GM21367 (cell line): ENCODE results near the gene HHIPL1.
A peak's percentile ranks its signal among the peaks of the same experiment; 100 is the strongest.

Experiments used
- ATAC-seq: cut with Tn5 transposase; IDR thresholded peaks from one replicate; pipeline ENCODE4 v1.9.1; 2021; ENCODE audit not compliant: unreplicated experiment

The HHIPL1 gene

DNA sequence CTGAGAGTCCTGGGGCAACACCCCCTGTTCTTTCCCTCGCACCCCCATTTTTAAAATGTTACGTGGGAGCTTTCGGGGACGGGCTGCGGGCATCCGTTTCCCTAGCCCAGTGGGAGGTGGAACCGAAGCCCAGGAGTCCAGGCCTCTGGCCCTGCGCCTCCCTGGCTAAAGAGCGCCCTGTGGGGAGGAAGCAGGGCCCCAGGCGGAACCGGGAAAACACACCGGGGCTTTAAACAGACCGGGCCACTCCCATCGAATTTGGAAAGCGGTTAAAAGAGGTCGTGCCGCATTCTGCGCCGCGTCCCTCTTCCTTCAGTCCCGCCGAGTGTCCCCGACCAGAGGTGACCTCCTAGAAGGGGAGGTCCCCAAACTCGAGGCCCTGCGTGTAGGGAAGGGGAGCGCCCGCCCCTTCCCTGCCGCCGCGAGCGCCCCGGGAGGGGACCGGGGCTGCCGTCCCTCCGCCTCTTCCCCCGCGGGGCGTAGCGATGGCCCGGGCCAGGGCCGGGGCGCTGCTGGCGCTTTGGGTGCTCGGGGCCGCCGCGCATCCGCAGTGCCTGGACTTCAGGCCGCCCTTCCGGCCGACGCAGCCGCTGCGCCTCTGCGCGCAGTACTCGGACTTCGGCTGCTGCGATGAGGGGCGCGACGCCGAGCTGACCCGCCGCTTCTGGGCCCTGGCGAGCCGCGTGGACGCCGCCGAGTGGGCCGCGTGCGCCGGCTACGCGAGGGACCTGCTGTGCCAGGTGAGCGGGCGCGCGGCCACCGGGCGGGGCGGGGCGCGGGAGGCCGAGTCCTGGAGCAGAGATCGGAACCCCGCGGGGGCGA, at the start of gene HHIPL1:
Gene HHIPL1 (plus strand): TSS at position 407 of the 822 bp plus-strand sequence. CDS start 79 bp downstream, at position 486.
- no peak for ATAC-seq

DNA sequence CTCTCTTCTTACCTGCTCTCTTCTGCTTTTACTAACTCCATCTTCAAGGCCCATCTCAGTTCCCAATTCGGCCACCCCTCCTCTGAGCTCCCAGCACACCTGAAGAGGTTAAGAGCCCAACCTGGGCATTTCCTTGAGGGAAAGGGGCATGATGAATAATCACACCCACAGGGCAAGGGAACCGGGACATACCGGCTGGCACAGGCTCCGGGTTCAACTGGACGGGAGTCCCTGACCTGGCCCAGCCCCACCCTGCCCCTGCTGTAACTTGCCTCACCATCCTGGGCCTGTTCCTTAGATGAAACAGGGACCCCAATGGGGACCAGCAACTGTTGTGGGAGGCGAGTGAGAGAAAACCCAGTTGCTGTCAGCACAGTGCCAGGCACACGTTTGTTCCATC, 49.4 kb upstream of the HHIPL1 start:
- ATAC-seq, result no peak

DNA sequence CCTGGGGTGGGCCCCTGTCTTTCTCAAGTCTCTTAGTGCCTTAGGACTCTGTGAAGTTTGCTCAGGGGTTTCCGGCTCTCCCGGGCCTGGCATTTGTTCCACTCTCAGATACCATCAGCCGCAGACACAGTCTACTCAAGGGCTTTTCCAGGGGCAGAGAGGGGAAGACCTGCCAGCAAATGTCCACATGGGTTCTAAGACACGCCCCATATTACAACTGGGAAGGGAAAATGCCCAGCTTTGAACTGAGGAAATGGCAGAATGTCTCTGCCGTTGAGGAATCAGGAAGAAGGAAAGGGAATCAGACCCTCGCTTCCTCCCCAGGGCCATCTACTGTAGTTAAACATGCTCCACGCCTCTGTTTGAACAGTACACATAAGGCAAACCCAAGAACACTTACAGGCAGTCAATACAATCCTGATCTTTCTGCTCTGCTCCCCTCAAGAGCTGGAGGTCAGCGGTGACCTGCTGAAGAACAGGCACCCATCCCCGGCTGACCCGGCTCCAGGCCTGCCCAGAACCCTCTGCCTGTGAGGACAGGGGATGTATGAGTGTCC, 48.8 kb upstream of the HHIPL1 start:
- no peak for ATAC-seq

DNA sequence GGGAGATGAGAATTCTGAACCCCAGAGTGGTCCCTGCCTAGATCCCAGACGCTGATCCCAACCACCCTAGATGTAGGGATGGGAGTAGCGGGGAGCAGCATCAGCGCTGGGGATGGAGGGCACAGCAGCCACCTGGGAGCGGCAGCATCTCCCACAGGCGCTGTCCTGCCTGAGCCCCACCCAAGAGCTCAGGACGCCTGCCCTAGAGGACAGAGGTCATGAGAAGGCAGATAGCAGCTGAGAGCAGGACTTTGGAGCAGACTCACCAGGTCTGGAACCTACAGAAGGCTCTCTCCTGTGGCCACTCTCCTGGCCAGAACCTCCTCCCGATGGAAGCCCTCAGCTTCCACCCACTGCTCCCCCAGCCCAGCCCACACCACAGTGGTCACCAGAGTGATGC, 48.2 kb upstream of the HHIPL1 start:
- ATAC-seq, result no peak

DNA sequence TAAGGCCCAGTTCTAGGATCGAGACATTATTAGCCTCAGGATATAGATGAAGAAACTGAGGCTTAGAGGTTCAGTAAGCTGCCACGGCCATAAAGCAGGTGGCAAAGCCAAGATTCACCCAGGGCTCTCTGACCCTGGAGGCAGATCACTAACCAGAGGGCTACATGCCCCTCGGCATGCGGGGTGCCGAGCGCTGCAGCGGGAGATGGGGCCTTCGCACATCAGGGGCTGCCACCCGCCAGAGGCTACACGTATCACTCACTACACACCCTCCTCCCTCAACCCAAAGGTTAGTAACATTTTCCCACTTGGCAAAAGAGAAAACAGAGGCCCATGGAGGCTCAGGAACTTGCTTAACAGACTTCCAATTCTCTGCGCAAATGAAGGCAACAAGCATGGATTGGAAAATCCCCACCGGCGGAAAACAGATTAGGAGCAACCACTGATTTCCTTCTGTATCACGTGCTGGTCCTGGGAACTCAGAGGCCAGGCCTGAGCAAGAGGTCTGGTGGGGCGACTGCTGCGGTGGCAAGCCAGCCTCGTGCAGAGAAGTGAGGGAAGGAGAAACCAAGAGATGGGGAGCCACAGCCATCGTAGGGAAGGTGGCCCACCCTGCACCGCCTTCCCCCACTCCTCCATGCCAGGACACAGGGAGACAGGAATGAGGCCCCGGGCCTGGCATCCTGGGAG, 46.9 kb upstream of the HHIPL1 start:
- ATAC-seq, result no peak

DNA sequence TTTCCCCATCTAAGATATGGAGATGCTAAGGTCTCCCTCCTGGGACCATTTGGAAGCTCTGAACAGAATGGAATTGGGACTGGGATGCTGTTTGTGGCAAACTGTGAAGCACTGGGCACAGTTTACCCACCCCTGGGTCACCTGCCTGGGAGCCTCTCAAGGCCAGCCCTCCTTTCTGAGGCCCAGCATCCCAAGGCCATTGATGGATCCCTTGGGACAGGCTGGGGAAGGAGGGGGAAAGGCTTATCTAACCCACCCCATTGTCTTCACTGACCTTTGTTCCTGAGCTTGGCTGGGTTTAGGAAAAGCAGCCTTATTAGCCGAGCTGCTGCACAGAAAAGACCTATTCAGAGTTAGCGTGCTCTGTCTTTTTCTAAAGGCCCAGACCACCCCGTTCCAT, 46.2 kb upstream of the HHIPL1 start:
- no peak for ATAC-seq

DNA sequence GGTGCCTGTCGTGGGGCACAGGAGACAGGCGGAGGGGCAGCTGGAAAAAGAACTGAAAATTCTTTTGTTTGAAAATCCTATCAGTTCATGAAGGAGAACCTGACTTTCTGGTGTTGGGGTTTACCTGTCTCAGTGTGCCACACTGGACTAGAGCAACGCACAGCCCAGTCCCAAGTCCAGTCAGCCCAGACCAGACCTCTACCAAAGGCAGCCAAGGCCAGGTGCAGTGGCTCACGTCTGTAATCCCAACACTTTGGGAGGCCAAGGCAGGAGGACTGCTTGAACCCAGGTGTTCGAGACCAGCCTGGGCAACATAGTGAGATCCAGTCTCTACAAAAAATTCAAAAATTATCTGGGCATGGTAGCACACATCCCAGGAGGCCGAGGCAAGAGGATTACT, 45.5 kb upstream of the HHIPL1 start:
- ATAC-seq, result no peak

DNA sequence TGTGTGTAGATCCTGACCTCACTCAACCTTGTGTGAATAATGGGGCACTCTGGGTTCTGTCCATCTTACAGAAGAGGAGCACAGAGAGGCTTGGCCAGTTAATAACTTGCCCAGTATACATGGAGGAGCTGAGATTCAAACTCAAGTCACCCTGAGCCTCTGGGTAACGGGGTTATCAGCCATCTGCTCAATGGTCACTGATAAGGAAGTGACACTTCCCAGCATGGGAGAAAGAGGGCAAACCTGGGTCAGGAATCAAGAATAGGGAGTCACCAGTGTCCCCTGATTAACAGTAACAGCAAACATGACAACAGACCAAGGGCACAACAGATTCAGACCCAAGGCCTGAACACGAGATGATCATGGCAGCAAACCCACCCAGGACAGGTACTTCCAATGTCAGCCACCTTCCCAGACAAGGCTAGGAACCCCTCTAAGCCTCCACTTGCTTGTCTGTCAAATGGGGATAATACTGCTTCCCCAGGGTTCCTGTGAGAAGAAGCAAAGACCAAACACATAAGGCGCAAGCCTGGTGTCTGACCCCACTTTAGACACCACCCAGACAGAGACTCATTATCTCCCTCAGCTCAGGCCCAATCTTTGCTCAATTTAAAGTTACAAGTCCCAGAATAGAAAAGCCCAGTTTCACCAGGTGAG, 44.6 kb upstream of the HHIPL1 start:
- no peak for ATAC-seq

DNA sequence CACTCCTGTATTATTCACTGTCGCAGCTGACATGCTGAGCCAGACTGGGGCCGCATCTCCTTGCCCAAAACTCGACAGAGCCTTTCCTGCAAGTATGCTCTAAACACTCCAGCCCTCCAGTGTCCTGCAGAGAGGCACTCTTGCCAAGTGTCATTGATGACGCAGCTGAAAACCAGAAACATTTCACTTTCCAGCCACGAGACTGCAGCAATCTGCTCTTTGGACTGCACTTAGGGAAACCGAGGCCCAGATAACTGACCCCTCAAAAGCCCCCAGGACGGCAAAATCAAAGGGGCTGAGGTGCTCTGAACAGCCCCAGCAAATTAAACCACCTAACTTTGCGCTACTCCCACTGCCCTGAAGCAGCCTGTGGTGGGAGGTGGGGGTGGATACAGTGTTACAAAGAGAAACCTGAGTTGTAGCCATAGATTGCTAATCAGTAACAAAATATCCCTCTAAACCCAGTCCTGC, 43.5 kb upstream of the HHIPL1 start:
- ATAC-seq, result no peak

DNA sequence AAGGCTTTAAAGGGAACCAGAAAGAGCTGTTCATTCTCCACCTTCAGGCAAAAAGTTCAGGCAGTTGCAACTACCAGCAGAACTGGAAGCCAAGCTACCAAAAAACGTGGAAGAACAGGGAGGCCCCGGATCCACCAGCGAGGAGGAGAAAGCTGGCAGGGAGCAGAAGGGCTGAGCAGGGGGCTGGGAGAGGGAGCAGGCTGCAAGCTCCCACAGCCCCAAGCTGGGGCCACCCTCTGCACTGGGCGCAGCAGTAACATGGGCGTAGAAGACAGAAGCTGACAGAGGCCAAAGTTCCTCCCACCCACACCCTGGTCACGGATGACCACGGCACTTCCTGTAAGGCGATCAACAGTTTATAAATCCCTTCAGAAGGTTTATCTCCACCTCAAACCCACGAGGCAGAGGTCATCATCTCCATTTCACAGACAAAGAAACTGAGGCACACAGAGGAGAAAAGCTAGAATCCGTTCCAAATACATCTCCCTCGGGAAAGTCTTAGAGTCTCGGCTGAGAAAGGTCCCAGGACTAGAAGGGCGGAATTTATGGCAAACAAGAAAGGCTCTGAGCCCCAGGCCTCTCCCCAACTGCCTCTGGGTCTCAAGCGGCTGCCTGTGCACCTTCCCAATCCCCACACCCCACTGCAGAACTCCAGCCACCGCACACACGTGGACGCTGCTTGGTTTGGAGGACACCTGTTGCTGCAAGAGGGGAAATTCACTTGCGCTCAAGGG, 42.7 kb upstream of the HHIPL1 start:
- no peak for ATAC-seq

DNA sequence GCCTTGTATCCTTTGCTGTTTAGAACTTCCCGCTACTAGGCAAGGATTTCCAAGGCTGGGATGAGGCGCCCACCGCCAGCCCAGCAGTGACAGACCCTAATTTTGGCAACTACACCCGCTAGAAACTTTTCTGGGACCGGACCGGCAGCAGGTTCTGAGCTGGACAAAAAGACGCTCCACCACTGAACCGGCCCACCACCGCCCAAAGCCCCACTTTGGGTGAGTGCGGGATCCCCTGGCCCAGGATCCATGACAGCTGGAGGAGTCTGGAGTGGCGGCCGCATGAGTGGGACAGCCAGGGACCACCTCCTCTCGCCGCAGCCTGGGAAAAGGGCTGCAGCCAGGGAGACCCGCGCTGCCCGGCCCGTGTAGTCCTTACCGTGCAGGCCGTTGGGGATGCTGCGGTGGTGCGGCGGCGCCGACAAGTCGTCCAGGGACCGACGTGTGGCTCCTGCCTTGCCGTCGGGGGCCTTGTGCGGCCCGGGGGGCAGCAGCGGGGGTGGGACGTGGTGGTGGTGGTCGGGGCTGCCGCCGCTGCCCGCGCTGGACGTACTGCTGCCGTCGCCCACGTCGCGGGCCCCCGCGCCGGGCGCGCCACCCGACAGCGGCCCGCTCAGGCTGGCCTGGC, 42.0 kb upstream of the HHIPL1 start:
- ATAC-seq, result no peak

DNA sequence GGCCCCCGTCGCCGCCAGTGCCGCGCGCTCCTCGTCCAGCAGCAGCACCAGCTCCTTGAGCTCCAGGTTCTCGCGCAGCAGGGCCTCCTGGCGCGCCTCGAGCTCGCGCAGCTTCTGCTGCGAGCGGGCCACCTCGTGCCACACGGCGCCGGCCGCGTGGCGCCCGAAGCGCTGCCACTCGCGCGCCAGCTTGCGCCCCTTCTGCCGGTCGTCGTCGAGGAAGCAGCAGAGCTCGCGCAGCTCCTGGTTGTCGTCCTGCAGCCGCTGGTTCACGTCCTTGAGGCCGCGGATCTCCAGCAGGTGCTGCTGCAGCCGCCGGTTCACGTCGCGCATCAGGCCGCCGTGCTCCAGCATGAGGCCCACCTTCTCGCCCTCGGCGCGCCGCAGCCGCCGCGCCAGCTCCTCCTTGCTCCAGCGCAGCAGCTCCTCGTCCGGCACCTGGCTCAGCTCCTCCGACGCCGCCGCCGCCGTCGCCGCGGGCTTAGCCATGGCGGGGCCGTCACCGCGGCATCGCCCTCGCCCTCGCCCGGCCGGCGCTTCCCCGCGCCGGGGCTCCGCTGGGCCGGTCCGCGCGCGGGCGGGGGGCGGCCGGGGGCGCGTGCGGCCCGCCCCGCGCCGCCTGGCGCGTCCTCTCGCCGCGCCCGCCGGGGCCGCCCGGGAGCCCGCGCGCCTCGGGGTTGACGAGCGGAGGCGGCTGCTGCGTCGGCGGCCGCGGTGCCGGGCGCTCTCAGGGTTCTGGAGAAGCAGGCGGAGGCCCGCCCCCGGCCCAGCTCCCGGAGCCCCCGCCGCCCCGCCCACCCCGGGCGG, 41.3 kb upstream of the HHIPL1 start, which contains the start of gene CCDC85C:
Gene CCDC85C (minus strand): TSS at position 737 of the 807 bp plus-strand sequence. CDS start 248 bp downstream, at position 489.
- no peak for ATAC-seq

DNA sequence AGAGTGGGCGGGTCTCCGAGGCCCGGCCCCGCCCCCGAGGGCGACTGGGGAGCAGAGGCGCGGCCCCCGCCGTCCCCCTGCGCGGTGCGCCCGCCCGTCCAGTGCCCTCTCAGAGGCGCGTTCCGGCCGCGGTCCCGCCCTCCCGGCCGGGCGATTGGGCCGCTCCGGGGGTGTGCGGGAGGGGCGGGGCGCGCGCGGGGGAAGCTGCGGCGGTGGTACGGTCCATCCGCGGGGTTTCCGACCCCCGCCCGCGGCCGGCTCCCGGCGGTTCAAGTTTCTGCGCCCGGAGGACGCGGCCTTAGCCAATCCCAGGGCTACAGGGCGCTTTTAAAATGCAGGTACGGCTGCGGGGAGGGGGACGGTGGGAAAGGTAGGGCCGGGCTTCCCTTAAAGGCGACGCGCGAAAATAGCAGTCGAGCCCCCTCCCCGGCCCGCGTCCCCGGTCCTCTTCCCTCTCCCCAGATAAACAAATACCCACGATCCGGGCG, 40.6 kb upstream of the HHIPL1 start:
- ATAC-seq, result peak; percentile 81

DNA sequence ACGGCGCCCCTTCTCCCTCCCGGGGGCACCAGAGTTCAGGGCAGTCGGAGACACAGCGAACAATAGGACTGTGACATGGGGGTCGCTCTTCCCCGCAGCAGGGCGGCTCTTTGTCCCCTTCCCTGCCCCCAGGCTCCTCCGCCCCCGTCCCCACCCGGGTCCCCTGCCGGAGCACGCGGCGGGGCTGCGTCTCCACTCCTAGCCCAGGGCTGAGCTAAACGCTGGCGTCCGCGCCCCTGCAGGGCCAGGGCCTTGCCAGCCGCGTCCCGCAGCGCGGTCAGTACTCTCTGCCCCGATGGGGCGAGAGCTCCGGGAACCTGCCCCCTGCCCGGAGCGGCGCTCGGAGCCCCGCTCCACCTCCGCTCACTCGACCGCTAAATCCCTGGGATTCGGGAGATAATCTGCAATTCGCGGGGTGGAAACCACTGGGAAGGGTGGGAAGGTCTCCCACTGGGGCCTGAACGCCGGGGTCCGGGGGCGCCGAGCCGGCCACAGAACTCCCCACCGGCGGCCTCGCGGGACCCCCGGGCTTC, 40.1 kb upstream of the HHIPL1 start:
- ATAC-seq, result peak; percentile 8

DNA sequence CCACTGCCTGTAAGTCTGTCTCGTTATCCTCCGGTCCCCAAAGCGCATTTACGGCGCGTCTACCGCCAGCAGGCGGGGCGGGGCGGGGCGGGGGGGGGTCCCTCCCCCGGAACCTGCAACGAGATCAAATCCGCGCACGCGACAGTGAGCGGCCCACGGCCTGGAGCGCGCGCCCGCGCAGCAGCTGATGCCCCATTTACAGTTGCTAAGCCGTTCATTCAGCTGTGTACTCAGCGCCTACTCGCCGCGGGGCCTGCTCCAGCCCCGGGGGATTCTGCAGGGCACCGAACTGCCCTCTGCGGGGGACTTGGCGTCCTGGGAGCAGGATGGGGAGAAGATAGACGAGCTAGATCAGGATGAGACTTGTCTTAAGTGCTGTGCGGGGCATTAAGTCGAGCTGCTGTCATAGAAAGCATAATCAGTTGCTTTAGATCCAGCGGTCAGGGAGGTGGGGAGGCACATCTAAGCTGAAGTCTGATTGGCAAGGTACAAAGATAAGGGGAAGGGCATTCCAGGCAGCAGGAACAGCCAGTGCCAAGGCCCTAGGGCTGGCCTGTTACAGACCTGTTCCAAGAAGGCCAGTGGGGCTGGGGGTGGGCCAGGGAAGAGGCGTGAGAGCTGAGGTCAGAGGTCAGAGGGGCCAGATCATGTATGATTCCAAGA, 39.5 kb upstream of the HHIPL1 start:
- no peak for ATAC-seq

DNA sequence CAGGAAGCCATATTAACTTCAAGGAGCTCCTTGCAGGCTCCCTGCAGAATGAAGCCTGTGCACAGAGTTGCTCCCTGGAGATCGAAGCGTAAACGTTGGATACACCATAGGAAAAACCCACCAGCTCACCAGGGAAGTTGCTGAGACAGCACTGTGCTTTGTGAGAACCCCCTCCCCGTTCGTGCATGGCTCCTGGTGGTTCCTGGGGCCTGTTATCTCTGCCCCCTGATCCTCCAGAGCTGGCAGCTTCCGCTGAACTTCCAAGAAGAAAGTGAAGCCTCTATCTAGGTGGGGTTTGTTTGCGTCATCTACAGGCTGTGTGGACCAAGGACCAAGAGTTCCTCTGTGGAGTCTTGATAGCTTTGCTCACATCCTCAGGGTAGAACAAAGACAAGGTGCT, 38.6 kb upstream of the HHIPL1 start:
- no peak for ATAC-seq

DNA sequence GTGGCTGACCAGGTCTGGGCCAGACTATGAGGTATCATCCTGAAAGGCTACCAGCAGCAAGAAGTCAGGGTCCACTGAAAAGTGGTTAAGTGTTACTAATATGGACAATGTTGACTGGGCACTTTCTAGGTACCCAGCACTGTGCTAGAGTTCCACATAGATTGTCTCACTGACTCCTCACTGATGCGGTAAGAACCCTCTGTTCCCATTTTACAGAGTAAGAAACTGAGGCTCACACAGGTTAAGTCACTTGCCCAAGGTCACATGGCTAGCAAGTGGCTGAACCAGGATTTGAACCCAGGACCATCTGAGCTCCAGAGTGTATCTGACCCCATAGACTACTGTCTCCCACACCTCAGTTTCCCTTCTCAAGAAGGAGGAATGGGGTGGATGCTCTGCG, 36.3 kb upstream of the HHIPL1 start:
- ATAC-seq, result no peak
